Stimulated activated CD8-positive, alpha-beta memory T cell treated with anti-CD3 and anti-CD28 coated beads, Interleukin-7, amount 100 ng/mL, for 24 hours (primary cell): ENCODE data around the gene SSR2.

Source experiments
- DNase-seq: peaks from one replicate; pipeline ENCODE4 v3.0.0-alpha.2; 2020; ENCODE audit warnings: low read depth

SSR2 gene

DNA sequence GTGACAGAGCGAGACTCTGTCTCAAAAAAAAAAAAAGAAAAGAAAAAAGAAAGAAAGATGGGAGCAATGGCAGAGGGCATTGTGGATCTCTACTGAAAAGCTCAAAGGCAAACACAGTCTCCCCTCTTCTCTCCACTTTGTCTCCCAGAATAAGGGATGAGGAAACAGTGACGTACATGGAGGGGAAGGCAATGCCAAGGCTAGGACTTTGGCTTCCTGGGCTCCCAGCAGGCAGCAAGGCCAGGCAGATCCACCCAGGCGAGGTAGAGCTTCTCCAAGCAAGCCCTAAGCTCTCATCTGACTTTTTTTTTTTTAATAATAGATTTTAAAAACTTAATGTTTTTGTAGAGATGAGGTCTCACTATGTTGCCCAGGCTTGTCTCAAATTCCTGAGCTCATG, 47.0 kb downstream of the SSR2 start:
- no peak for DNase-seq

DNA sequence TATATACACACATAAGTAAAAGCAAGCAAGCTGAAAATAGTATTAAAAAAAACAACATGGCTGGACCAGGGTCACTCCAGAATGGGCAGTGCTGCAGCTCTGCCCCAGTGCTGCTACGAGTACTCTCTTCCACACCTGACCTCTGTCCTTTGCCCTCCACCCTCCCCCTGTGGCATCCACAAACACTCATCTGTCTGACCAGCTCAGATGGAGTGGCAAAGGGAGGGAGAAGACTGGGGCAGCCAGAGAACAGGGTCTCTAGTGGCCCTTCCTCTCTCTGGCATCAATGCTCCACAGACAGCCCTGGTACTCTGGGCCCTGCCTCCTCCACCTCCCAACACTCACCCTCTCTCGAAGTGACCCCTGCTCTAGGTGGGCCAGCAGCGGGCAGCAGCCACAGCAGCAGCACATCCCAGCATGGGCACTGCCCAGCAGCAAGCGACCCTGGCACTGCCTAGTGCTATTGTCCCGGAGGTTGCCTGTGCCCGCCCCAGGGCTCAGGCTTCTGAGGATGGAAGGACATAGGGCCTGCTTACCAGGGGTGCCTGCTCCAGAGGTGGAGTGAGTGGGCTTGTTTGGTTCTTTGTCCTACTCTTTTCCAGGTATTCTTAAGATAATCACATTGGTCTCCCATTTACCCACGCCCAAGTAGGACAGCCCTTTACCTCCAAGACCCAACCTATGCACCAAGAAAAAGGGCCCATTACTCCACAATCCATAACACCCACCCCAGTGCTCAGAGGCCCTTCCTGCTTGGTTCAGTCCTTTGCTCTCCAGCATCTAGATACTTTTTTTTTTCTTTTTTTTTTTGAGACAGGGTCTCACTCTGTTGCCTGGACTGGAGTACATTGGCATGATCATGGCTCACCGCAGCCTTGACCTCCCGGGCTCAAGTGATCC, 48.6 kb downstream of the SSR2 start:
- no peak for DNase-seq

DNA sequence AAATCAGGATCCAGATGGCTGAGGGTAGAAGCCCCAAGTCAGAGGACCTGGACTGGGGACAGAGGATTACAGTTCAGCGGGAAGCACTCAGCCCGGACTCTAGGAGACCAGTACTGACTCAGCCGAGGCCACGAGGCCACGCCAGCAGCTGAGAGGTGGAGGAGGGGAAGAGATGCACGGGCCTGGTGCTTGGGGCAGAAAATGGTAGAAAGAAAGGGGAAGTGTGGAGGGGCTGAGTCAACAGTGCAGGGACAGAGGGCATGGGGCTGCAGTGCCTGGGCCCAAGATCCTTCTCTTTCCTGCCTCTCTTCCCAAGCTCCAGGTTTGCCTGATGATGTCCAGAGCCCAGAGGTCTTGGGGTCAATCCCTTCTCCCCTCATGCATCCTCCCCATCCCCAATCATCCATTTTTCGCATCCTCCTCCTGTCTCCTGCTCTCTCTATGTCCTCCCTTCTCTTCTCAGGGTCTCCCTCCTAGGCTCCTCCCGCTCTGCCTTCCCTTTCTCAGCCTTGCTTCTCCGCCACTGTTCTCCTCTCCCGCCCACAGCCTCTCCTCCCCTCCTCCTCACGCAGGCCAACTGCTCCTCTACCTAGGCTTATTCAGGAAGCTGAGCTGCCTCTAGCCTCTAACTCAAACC, 50.1 kb downstream of the SSR2 start:
- DNase-seq: no peak

DNA sequence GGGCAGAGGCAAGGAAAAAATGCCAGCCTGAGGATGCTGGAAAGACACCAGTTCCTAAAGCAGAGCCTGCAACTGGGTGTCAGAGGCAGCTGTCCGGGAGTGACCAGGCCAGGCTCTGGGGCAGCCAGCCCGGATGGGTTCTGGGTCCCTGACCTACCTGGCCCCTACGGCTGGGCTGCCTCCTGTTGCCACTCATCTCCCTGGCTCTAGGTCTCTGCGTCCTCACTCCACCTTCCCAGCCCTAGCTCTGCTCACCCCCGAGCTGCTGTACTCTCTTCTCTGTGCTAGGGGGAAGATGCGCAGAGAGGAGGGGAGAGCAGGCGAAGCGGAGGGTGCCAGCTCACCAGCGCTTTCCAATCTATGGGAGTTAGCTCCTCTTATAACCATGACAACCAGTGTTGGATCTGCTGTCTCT, 51.4 kb downstream of the SSR2 start:
- DNase-seq: no peak

DNA sequence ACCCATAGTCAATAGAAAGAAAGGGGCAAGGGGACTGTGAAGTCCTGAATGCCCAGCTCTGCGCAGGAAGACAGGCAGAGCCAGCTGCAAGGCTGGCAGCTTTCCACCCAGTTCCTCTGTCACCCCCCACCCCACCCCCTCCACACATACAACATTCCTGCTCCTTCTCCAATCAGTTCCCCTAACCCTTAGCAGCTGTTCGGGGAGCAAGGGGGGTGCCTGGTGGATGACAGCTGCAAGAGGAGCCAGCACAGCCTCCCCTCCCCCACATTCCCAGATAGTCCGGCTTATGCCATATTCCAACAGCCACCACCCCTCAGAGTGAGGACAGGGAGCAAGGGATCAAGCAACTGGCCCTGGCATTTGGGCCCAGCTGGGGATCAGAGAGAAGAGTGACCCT, 52.1 kb downstream of the SSR2 start:
- no peak for DNase-seq

DNA sequence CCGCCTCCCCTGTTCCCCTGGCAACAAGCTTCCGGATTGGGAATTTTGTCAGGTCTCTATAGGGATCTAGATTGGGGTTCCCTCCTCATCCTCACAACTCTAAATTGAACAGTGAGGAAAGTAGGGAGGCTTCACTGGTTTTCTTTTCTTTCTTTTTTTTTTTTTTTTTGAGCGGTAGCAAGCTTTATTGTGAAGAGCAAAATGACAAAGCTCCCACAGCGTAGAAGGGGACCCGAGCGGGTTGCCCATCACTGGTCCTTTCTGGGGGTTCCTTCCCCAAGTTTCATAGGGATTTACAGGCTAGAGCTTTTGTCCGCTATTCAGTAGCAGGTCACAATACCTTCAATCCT, 52.7 kb downstream of the SSR2 start:
- DNase-seq: no peak

DNA sequence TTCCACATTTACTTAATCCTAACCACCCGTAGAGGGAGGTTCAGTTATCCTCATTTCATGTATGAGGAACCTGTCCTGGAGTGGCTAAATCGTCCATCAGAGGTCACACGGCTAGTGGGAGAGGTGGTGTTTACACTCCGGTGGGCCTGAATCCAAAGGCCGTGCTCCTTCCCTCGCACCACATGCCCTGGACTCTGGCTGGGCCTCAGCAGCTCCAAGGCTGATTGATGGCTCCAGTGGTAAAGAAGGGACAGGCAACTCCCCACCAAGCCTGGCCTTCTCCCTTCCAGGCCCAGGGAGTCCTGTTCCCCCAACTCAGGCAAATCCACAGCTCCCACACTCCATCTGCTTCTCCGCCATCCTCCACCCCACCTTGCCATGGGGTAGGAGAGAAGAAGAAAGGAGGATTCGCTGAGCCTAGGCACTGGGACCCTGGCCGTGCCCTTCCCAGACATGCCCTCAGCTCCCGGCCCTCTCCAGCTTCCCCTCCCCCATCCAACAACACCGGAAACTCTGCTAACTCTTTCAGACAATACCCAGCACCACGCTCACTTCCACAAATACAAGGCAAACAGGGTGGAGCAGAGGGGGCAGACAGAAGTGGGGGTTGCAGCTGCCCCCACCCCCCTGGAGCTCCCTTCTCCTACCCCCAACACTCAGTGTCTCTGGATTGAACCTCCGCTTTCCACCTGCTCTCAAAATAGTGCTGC, 53.3 kb downstream of the SSR2 start:
- no peak for DNase-seq

DNA sequence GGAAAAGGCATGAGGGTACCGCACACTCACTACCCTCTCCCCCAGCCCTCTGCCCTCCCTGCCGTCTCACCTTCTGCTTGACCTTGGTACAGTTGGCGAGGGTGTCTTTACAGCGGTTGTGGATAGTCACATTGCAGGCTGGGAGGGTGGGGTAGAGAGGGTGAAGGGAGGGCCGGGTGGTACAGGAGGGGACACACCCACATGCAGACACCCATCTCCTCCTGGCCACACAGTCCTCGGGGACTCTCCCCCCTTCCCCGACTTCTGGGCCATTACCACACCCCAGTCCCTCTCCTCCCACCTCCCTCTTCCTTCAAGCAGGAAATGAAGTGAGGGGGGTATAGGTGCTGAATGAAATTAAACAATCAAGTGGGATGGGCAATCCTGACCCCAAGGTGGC, 54.0 kb downstream of the SSR2 start:
- no peak for DNase-seq

DNA sequence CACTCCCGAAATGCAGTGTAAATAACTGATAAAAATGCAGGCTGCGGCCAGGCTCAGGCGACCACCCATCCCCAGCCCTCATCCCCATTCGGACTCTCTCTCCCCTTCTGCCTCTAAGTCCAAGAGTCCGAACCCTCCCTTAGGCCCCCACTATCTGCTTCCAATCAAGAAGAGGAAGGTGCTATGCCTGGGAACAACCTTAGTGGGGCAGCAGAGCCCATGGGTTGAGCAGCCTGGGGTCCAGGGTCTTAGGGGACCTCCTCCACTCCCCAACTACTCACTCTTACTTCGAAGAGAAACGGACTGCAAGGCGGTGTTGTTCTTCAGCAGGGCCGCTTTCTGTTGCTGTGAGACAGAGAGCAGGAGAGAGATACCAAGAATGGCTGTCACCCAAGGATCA, 54.6 kb downstream of the SSR2 start:
- no peak for DNase-seq

DNA sequence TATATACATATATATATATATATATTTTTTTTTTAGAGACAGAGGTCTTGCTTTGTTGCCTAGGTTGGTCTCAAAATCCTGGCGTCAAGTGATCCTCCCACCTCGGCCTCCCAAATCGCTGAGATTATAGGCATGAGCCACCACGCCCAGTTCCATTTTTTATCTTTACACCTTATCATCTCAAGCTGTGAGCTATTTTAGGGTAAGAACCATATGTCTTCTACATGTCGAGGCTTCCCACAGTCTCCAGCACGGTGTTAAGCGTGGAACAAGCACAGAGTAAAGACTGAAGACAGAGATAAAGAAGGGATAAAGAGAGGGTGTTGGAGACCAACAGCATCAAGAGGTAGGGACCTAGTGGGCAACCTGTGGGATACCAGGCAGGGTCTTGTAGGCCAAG, 56.6 kb downstream of the SSR2 start:
- no peak for DNase-seq

DNA sequence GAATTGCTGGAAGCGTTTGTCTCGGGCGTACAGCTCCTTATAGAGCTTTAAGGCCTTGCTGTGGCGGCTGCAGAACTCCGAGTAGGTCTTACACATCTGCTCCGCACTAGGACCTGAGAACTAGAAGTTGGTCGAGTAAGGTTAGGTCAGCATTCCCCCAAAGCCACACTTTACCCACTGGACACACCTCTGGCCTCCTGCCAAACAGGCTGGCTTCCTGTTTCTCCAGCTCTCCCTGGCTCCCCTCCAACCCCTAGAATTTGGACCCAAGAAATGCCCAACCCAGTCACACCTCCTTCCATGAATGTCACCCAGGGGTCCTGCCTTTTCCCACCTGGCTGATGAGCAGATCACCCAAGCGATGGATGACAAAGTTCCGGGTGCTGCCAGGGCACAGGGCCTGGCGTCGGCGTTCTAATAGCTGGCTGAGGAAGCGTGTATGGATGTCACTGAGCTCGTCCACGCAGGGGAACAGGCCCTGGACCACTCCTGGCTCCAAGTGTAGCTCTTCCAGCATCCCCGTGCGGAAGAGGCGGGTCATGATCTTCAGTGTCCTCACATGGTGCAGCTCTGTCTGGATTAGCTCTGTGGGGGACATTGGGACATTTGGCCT, 58.0 kb downstream of the SSR2 start:
- no peak for DNase-seq

DNA sequence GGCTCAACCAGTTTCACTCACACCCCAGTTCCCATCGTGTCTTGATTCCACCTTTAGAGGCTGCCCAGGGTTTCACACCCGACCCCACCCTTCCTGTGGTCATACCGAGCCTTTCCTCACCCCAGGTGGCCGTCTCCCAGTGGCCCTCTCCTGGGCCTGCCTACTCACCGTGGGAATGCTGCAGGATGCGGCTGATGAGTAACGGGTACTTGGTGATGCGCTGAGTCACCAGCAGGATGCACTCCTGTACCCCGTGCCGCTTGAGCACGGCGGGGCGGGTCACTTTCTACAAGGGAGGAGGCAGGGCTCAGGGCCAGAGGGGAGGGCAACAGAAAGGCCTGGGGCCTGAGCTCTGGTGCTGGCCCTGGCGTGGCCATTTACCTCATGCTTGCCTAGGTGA, 58.8 kb downstream of the SSR2 start:
- no peak for DNase-seq

DNA sequence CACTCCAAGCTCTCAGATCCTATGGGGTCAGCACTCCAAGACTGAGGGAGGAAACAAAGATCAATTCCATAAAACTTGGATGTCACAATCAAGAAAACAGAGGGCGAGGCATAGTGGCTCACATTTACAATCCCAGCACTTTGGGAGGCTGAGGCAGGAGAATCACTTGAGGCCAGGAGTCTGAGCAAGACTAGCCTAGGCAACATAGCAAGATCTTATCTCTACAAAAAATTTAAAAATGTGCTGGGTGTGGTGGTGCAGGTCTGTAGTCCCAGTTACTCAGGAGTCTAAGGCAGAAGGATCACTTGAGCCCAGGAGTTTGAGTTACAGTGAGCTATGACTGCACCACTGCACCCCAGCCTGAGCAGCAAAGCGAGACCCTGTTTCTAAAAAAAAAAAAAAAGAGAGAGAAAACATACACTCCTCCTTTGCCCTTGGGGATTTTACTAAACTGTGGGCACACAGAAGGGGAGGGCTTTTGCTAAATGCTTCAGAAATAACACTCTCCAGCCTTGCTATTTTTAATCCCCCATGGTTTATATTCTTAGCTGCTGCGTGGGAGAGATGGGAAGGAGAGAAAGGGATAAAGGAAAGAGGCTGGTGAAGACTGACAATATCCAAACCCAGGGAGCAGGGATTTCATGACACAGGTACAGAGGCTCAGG, 60.5 kb downstream of the SSR2 start:
- no peak for DNase-seq
